HK-2 (cell line): Measurements from ENCODE around the gene GNB1.

Source experiments
- DNase-seq: peaks from one replicate; pipeline ENCODE4 v3.0.0-alpha.2; 2018; ENCODE audit not compliant: unreplicated experiment

GNB1 gene

GRCh38 chr1:1826356-1827088, 64.4 kb downstream of the GNB1 start:
- DNase-seq: no peak

- DNase-seq: no peak
Observed at GRCh38 chr1:1825217-1825616, 65.7 kb downstream of the GNB1 start.

GRCh38 chr1:1819762-1820161, 71.1 kb downstream of the GNB1 start:
- no peak for DNase-seq

GRCh38 chr1:1817221-1817620, 73.7 kb downstream of the GNB1 start:
- DNase-seq: no peak

- no peak for DNase-seq
Observed at GRCh38 chr1:1815606-1816281, 75.1 kb downstream of the GNB1 start.

- DNase-seq: no peak
Observed at GRCh38 chr1:1809489-1809888, 81.4 kb downstream of the GNB1 start.

GRCh38 chr1:1808206-1808605, 82.7 kb downstream of the GNB1 start:
- no peak for DNase-seq

GRCh38 chr1:1806890-1807289, 84.0 kb downstream of the GNB1 start:
- DNase-seq: no peak

- DNase-seq: no peak
Observed at GRCh38 chr1:1804301-1804700, 86.6 kb downstream of the GNB1 start.

- no peak for DNase-seq
Observed at GRCh38 chr1:1802871-1803270, 88.0 kb downstream of the GNB1 start.

- no peak for DNase-seq
Observed at GRCh38 chr1:1799716-1800115, 91.2 kb downstream of the GNB1 start.

GRCh38 chr1:1797731-1798341, 93.1 kb downstream of the GNB1 start:
- no peak for DNase-seq

- DNase-seq: no peak
Observed at GRCh38 chr1:1796466-1796865, 94.4 kb downstream of the GNB1 start.

GRCh38 chr1:1794999-1795398, 95.9 kb downstream of the GNB1 start:
- DNase-seq: no peak

GRCh38 chr1:1793481-1794244, 97.2 kb downstream of the GNB1 start:
- DNase-seq: no peak

GRCh38 chr1:1788646-1789431, 102.0 kb downstream of the GNB1 start:
- no peak for DNase-seq

- no peak for DNase-seq
Observed at GRCh38 chr1:1788136-1788535, 102.8 kb downstream of the GNB1 start.

- DNase-seq: no peak
Observed at GRCh38 chr1:1786836-1787605, 103.9 kb downstream of the GNB1 start.

- no peak for DNase-seq
Observed at GRCh38 chr1:1785666-1786065, 105.2 kb downstream of the GNB1 start.

GRCh38 chr1:1784933-1785332, 106.0 kb downstream of the GNB1 start:
- no peak for DNase-seq

GRCh38 chr1:1783320-1783719, 107.6 kb downstream of the GNB1 start:
- no peak for DNase-seq
